A673 (cell line): ENCODE measurements around the gene ATG3.

Experiments used
- CTCF ChIP-seq: fragments of 300-800, 200-600 bp; sonication (generic); conservative IDR thresholded peaks from 2 replicates; pipeline ENCODE4 v1.5.1; 2017; ENCODE audit warnings: low read depth, mild to moderate bottlenecking, antibody characterized with exemption, low read length, moderate library complexity, mixed read lengths
- EZH2 ChIP-seq: fragments of 200-600 bp; sonication (generic); IDR thresholded peaks from 2 replicates; pipeline ENCODE4 v1.6.1; 2017; ENCODE audit warnings: borderline replicate concordance, low read depth, mild to moderate bottlenecking, mixed read lengths, antibody characterized with exemption, low read length; ENCODE audit not compliant: poor library complexity, severe bottlenecking

DNA sequence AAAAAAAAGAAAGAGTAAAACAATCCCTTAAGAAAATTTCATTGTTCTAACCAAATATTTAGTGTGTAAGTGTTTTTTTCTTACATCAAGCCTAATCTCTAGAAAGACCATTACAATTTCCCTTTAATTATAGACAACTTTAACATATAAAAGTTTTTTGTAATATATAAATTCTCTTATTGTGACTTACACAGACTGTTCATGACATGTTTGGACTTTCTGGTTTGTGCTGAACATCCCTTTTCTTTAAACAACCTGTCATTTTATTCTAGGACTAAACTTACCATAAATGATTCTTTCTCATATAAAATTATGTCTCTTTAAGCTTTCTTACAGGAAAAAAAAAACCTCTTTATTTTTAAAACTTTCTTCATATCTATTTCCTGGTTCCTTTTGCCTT, 49.4 kb downstream of the ATG3 start:
- TF ChIP-seq CTCF (no peak), EZH2 (no peak)
